Activated CD4-positive, CD25-positive, alpha-beta regulatory T cell treated with anti-CD3 and anti-CD28 coated beads, Interleukin-2, amount 50 U/mL, for 16 hours (primary cell): ENCODE measurements around the gene ADARB1.
A peak's percentile ranks its signal among the peaks of the same experiment; 100 is the strongest.

ENCODE experiments used
- DNase-seq: peaks from one replicate; pipeline ENCODE4 v3.0.0-alpha.2; 2020; ENCODE audit warnings: low read depth, low spot score

The ADARB1 gene

DNA sequence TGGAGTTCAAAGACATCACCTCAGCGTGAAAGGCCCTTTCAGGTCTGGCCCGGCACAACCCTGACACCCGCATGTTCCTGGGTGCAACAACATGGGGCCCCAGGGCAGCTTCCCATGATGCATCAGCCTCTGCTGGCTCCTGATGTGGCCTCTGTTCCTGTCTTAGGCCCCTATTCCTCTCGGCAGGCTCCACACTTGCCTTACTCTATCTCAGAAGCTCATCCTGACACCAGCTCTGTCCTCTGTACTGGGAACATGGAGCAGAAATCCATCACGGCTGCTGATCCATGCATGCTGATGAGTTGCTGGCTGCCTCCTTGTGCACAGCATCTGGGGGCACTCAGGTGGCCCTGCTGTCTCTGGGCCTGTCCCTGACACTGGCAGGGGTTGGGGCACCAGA is 74.6 kb downstream of the ADARB1 start:
- DNase-seq, result no peak

DNA sequence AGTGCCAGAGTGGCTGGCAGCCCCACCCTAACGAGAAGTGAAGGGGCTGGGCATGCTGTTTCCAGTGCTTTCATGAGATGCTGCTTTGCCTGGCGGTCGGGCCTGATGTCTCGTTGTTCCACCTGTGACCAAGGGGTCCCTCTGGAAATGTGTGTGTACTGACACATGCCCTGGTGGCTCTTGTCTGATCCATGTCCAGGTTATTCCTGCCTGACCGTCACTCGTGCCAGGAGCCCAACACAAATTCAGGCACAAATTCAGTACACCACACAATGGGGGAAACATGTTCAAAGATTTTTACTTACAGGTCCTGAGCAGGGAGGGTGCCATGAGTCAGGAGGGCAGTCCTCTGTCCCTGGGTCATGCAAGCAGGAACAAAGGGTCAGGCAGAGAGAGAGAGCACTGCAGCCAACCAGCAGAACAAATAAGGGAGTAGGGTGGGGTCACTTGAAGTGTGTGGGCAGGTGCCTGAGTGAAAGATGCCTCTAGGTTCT is 76.3 kb downstream of the ADARB1 start:
- DNase-seq, result no peak

DNA sequence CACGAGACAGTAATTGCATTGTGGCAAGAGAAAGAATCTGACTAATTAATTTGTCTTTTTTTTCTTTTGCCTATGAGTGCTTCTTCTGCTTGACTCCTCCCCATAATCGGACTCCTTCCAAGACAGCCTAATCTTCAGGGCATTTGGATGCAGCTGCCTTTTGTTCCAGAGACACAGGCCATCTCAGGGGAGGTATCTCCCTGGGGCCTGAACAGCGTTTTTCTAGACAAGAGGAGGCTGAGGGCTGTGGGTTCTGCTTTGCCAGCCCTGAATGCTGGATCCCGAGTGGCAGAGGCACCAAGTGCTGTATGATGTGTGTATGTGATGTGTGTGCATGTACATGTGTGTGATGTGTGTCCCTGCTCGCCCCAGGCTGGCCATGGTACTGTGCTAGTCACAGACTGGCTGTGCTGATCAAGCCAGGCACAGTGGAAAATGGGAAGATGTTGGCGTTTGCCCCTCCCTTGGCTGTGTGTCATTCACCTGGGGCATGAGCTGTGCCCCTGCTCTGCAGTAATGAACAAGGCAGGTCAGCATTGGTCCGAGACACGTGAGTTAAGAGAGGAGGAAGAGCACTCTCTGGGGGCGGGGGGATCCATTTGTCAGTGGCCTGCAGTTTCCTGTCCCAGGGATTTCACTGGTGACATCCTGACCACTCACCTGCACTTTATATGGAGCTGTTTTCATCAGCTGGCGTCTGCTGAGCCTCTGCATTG is 77.2 kb downstream of the ADARB1 start:
- DNase-seq, result no peak

DNA sequence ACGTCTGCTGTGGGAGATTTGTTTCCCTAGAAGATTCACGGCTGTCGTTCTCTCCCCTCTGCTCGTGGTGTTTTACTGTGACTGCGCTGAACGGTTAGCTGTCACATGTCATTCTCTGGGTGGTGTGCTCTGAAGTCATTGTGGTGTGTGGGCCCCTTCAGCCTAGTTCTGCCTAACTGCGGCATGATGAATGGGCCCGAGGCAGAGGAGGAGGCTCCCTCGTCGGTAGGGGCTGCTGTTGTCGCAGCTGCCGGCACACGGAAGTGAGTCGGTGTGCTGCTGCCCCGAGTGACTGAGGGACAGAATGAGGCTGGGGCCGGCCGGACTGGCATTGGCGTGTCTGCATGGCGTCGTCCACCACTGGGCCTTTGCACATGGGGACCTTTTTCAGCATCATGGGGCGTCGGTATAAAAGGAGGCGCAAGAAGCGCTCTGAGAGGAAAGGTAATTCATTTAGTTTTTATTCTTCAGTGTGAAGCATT is 77.9 kb downstream of the ADARB1 start:
- peak; percentile 25 for DNase-seq

DNA sequence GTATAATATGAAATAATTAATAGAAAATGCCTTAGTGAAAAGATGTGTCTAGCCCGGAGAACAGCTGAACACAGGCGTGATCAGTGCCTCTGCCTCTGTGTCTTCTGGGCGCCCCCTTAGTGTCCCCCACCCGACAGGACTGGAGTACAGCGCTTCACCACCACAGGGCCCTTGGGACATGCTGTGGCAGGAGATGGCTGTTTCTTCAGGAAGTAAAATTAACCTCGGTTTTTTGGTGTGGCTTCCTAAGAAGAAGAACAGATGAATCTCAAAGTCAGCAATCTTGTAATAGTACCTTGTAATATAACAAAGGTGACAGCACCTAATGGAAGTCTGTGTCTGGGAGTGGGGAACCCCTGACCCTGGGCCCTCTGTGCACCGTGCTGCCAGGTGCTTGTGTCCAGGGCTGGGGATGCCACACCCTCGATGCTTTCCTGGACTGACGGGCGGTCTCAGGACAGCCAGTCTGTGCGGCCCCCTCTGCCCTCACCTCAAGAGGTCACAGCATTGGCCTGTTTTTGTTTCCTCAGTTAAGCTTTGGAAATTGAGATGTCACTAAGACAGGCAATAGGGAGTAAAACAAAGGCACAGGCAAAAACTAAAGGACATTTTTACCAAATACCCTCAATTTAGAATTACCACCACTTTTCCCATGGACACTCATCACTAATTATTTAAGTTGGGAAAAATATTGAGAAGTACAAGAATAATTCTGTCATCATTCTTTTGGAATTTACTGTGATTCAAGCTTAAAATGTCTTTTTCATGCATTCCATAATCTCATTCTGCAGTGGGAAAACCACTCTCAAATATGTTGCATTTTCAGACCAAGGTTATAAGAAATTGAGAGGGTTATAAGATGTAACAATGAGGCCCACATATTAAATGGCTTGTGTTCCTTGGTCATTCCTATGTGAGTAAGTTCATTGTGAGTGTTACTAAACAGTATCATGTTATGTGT is 79.3 kb downstream of the ADARB1 start:
- DNase-seq, result no peak

DNA sequence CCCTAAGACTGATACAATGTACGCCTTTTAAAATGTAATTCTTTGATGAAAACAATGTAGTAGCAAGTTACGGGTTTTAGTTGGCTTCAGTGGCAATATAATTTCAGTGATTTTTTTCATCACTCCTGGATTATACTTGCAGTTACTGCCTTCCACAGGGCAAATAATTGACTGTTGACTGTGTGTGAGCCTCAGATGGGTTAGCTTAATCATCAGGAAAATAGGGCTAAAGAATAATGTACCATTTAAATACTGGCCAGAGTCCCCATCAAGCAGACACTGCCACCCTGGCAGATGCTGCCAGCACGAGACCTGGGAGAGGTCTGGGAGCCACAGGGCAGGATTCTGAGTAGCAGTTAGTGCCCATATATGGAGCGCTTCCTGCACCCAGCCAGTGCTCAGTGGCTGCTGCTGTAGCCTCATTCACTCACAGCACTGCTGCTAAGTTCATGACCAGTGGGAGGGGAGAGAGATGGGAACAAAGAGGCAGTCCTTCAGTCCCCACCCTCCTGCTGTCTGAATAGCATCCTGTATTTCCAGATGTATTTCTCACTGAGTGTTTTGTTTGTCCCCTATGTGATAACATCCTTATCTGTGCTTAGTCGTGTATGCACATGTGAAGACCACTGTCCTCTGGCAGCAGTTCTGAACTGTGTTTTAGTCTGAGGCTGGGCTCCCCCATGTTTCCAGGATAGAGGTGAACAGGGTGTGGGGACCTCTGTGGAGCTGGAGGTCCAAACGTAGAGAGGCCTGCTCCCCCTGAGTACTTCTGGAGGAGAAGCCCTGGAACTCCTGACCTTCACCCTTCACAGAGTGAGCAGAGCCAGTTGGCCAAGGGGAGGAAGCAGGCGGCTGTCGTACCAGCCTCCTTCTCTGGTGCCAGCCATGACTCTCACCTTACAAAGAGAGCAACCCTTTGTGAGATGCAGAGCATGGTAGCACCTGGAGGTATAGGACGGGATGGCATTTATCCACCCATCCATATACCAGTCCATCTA is 80.4 kb downstream of the ADARB1 start:
- no peak for DNase-seq

DNA sequence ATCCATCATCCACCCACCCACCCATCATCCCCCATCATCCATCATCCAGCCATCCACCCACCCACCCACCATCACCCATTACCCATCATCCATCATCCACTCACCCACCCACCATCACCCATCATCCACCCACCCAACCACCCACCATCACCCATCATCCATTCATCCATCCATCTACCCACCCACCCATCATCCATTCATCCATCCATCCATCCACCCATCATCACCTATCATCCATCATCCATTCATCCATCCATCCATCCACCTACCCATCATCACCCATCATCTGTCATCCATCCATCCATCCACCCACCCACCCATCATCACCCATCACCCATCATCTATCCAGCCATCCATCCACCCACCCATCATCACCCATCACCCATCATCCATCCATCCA is 81.5 kb downstream of the ADARB1 start:
- no peak for DNase-seq

DNA sequence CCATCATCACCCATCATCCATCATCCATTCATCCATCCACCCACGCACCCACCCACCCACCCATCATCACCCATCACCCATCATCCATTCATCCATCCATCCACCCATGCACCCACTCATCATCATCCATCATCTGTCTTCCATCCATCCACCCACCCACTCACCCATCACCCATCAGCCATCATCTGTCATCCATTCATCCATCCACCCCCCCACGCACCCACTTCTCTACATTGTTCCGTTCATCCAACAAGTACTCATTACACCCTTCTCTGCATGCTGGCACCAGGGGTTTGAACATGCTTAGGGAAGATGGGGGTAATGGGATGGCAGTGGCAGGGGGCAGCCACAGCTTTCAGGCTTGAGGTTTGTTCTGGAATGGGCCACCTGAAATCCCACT is 82.1 kb downstream of the ADARB1 start:
- DNase-seq, result no peak

DNA sequence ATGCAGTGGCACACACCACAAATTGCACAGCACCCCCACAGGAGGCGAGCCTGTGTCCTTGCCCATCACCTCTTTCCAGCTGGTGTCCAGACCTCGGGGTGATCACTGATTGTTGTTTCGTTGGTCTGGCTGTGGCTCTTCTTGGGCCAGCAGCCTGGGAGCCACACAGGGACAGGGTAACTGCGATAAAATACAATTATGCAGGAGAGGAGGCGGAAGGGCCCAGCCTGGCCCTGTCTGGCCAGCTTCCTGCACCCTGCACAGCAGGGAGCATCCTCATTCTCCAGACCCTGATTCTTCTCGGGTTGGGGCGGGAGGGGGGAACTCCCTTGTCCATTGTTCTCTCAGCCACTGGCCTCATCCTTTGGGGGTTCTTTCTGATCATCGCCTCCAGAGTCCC is 83.6 kb downstream of the ADARB1 start:
- no peak for DNase-seq

DNA sequence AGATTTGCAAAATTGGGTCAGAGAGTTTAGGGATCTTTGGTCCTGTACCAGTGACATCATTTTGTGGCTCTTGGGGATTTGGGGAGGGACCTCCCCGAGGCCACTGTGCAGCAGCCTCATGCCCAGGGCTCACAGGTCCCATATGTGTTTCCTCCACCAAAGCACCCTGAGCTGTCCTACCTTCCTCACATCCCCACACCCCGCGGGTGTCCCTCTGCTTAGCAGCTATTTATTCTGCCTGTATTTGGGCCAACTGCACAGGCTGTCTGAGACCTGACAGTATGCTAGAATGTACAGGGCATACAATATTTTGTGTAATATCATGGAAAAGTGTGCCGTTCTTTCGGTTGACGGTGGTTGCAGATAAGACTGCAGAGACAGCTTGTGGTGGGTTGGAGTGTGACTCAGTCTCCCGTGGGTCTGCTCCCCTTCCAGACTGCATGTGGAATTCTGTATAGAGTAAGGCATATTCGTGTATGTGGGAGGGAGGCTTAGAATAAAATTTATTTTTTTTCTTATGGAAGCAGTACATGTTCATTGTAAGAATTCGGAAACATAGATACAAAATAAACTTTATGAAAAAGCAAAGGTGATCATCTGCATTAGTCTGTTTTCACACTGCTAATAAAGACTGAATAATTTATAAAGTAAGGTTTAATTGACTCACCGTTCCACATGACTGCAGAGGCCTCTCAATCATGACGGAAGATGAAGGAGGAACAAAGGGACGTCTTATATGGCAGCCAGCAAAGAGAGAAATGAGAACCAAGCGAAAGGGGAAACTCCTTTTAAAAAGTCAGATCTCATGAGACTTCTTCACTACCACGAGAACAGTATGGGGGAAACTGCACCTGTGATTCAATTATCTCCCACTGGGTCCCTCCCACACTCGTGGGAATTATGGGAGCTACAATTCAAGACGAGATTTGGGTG is 84.4 kb downstream of the ADARB1 start:
- no peak for DNase-seq

DNA sequence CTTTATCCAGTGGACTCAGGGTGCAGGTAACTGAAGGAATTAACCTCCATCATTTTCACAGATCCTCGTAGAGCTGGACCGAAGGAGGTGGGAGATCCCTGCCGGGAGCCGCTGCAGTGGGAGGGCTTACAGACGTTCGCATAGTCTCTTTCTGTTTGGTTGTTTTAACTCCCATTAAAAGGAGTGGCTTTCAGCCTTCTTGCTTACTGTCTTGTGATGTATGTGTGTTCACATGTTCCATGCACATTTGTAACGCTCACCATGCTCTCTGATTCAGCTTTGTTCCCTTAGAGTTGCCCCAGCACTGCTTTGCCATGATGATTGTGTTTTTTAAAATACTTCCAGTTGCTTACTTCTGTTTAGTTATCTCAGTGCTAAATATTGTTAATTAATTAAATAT is 85.8 kb downstream of the ADARB1 start:
- no peak for DNase-seq

DNA sequence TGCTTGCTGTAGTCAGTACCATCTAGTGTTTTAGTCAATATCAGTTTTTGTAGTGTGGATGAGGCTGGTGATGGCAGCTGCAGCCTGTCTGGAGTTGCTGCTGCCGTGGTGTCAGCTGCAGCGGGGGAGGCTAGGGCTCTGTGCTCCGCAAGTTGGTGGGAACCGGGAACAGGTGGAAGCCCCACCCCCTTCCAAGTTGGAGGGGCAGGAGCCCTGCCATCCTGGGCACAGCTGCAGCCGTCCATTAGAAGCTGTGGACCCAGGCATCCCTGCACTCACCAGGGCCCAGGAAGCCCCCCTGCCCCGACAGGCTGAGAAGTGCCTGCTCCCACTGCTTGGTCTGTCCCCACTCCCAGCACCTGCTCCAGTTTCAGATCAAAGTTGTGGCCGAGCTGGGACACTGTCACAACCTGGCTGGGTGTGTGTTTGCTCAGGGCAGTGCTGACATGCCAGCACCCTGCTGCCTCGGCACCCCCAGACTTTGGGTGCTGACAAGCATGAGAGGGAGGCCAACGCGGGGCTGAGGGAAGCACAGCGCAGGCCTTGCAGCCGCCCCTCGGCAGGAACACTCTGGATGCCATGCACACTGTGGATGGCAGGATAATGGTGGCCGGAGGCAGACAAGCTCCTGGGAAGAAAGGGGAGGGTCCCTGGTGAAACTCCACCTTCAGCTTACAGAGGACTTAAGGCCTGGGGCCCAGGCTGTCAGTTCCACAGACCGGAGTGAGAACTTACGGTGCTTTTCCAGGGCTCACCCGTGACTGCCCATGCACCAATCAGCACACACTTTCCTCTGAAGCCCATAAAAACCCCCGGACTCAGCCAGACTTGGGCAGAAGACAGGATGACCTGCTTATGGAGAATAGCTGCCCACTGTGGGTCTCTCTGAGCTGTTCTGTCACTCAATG is 86.9 kb downstream of the ADARB1 start:
- no peak for DNase-seq

DNA sequence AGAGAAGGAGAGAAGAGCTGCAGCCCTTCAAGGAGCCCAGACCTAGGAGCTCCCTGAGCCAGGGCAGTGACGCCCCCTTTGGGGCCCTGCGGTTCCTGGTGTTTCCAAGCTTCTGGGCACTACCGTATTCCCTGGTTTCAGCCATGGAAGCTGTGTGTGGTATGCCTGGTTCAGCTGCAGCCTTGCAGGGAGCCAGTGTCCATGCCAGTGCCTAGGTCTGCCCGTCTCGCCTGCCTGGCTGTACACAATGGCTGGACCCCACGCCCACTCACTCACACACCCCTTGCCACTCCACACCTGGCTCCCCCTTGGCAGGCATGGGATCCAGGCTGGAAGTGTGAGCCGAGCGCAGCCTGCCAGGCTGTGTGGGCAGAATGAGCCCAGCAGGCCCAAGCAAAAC is 87.7 kb downstream of the ADARB1 start:
- no peak for DNase-seq

DNA sequence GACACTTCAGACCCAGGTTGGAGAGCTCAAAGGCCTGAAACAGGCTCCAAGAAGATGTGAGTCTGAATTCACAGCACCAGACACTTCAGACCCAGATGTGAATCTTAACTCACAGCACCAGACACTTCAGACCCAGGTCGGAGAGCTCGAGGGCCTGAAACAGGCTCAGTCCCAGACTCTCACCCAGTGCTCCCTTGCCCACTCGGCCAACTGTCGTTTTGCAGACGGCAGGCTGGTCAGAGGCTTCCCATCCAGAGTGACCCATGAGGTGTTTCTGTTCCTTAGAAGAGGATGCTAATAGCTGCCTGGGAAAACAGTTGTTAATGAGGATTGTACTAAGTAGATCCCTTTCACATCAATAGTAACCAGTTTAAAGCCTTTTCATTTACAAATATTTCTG is 88.4 kb downstream of the ADARB1 start:
- no peak for DNase-seq

DNA sequence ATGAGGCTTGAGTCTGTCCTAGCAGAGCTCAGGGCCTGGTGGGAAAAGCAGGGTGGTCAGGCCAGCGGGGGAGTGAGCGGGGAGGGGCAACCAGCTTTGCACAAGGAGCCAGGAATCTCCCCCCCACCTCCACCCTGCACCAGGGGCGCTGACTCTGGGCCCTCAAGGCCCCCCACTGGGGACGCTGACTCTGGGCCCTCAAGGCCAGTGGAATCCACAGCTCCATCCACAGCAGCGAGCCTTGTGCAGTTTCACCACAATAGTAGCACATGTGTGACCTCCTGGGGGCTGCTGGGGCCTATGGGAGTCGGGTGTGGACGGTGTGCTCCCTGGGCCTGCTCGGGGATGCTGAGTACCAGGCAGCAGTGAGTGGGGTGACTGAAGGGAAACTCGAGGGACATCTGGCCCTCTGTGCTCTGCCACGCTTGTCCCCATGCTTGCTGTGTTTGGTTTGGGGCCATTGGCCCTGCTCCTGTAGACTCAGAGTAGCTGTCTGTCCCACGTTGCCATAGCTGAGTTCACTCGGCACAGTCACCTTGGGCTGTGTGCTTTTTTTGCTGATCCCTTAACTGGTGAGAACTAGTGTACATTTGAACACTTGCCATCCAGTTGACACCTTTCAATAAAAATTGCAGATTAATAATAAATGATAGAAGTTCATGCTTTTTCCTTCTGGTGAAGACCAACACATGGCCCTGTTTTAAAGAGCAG is 89.2 kb downstream of the ADARB1 start:
- DNase-seq, result no peak

DNA sequence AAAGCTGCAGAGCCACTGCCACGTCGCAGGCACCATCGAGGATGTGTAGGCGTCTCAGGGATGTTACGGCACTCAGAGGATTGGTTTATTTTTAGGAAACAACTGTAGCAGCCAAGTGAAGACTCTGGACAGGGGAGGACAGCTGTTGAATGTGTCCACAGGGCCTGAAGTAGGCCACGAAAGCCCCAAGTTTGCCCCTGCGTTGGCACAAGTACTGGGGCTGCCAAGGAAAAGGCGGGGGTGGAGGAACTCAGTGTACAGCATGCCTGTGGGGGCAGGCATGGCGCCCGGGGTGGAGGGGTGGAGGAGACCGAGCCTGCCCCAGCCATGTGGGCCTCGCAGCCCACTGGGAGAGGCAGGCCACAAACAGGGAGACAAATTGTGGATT is 89.7 kb downstream of the ADARB1 start:
- DNase-seq, result no peak

DNA sequence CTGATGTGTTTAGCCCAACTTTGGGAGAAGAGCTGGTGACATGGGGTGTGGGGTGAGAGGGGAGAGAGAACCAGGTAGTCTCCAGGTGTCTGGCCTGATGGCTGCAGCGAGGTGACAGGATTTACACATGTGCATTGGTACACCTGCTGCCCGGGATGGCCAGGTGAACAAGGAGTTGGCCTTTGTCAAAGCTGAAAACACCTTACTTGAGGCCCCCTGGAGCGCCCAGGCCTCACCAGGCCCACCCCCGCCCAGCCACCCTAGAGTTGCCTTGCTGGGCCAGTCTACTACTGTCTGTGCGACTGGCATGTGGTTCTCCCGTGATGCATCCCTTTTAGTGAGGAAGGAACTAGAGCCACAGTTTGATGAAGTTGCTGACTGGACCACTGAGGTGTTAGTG is 90.5 kb downstream of the ADARB1 start:
- no peak for DNase-seq

DNA sequence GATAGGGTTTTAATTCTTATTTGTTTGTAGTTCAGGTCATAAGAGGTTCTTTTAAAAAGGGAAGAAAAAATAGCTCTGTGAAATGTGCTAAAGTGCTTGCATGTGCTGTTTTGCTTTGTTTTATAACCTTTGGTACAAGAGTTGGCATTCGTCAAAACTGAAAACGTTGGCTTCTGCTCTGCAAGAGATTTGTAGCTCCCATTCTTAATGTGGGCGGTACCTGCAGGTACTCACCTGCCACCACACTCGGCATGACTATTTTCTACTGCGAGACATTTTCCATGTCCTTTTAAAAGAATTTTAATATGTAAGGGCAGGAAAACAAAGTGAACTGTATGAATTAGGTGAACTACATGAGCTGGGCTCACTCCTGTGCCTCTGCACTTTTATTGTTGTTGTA is 92.6 kb downstream of the ADARB1 start:
- DNase-seq, result no peak

DNA sequence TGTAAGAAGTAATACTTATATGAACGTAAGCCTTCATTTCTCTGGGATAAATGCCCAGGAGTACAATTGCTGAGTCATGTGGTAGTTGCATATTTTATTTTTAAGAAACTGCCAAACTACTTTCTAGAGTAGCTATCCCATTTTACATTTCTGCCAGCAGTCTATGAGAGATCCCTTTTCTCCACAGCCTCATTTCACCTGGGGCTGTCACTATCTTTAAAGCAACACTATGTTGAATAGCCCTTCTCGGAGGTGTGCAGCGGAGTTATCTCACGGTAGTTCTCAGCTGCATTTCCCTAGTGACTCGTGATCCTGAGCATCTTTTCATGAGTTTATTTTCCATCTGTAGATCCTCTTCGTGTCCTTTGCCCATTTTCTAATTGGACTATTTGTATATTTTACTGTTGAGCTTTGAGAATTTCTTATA is 93.4 kb downstream of the ADARB1 start:
- no peak for DNase-seq
